HFF-Myc (cell line): Measurements from ENCODE around the gene YTHDF1.

Experiments
- DNase-seq: peaks from one replicate; pipeline ENCODE4 v3.0.0-alpha.2; 2011; ENCODE audit warnings: low read depth; ENCODE audit errors: extremely low read depth
- H3K4me3 ChIP-seq: replicated peaks from 2 replicates; pipeline ENCODE4 v1.5.1; 2011; ENCODE audit warnings: low read depth, mild to moderate bottlenecking, control low read depth, low read length
- TF ChIP-seq, protein P1 (sequence below): IDR thresholded peaks from 2 replicates; pipeline ENCODE4 v1.5.1; 2012; ENCODE audit warnings: mild to moderate bottlenecking, low read depth, low read length, control low read depth; ENCODE audit errors: missing control alignments

YTHDF1 gene

GRCh38 chr20:63212393-63212730, 3.6 kb downstream of the YTHDF1 start:
- no peak for DNase-seq
- H3K4me3 ChIP-seq, result no peak overlapping the region
- TF ChIP-seq, protein P1, sequence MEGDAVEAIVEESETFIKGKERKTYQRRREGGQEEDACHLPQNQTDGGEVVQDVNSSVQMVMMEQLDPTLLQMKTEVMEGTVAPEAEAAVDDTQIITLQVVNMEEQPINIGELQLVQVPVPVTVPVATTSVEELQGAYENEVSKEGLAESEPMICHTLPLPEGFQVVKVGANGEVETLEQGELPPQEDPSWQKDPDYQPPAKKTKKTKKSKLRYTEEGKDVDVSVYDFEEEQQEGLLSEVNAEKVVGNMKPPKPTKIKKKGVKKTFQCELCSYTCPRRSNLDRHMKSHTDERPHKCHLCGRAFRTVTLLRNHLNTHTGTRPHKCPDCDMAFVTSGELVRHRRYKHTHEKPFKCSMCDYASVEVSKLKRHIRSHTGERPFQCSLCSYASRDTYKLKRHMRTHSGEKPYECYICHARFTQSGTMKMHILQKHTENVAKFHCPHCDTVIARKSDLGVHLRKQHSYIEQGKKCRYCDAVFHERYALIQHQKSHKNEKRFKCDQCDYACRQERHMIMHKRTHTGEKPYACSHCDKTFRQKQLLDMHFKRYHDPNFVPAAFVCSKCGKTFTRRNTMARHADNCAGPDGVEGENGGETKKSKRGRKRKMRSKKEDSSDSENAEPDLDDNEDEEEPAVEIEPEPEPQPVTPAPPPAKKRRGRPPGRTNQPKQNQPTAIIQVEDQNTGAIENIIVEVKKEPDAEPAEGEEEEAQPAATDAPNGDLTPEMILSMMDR, result no peak

- DNase-seq, result no peak
- TF ChIP-seq, protein P1, result no peak
- H3K4me3 ChIP-seq, result no peak overlapping the region
These were observed 5.8 kb downstream of the YTHDF1 start for GRCh38 chr20:63210011-63210605.

GRCh38 chr20:63208346-63208909, 7.5 kb downstream of the YTHDF1 start:
- no peak for DNase-seq
- TF ChIP-seq, protein P1, result no peak
- H3K4me3 ChIP-seq, result no peak overlapping the region

GRCh38 chr20:63206878-63207277, 9.1 kb downstream of the YTHDF1 start:
- DNase-seq, result no peak
- TF ChIP-seq, protein P1, result no peak
- H3K4me3 ChIP-seq, result no peak overlapping the region

DNA sequence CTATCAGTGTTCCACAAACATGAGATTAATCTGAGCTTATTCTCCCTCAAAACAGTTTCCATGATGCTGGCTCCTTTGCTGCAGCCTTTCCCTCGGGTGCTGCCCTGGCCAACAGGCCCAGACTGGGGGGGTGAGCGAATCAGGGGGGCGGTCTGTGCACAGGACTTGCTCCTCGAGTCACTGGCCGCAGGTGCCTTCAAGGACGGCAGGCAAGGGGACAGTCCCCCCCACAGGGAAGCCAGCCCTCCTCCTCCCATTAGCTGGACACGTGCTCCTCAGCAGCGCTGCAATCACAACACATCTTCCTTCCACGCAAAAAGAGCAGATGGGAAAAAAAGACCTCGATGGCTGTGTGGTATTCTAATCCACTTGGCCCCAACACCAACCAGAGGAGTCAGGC, 10.0 kb downstream of the YTHDF1 start:
- no peak overlapping the region for H3K4me3 ChIP-seq
- TF ChIP-seq, protein P1, result no peak
- DNase-seq, result no peak

DNA sequence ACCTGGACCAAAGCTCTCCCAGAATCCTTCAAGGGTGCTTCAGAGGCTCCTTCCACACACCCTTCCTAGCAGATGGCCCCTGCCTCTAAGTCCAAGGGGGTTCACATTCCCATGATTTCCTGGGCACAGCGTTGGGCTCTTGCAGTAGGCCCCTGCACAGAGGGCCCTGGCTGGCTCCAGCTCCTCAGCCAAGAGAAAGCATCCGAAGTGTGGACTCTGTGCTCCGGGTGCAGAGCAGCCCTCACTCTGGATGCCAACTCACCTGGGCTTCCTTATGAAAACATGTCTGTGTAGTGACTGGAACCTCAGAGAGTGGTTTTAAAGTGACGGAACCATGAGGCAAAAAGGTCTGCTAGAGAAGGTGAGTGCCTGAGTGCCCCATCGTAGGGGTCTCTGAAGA, 11.6 kb downstream of the YTHDF1 start:
- TF ChIP-seq, protein P1, result no peak
- DNase-seq, result no peak
- H3K4me3 ChIP-seq, result no peak overlapping the region

- DNase-seq, result no peak
- TF ChIP-seq, protein P1, result no peak
- no peak overlapping the region for H3K4me3 ChIP-seq
These were observed 13.0 kb downstream of the YTHDF1 start for GRCh38 chr20:63202811-63203526.
